LNCaP clone FGC (cell line): ENCODE measurements around the gene LHX3.

Experiments used
- DNase-seq: peaks from one replicate; pipeline ENCODE4 v3.0.0-alpha.2; 2011; ENCODE audit warnings: low read depth
- H3K4me3 ChIP-seq: 2 replicates; pipeline ENCODE4 v1.5.1; 2011; ENCODE audit warnings: mild to moderate bottlenecking, low read depth, low read length, control low read depth
- TF ChIP-seq, protein P1 (sequence below): IDR thresholded peaks from 2 replicates; pipeline ENCODE4 v1.5.1; 2012; ENCODE audit warnings: mild to moderate bottlenecking; ENCODE audit not compliant: control insufficient read depth, insufficient read depth; ENCODE audit errors: extremely low read depth

The LHX3 gene

DNA sequence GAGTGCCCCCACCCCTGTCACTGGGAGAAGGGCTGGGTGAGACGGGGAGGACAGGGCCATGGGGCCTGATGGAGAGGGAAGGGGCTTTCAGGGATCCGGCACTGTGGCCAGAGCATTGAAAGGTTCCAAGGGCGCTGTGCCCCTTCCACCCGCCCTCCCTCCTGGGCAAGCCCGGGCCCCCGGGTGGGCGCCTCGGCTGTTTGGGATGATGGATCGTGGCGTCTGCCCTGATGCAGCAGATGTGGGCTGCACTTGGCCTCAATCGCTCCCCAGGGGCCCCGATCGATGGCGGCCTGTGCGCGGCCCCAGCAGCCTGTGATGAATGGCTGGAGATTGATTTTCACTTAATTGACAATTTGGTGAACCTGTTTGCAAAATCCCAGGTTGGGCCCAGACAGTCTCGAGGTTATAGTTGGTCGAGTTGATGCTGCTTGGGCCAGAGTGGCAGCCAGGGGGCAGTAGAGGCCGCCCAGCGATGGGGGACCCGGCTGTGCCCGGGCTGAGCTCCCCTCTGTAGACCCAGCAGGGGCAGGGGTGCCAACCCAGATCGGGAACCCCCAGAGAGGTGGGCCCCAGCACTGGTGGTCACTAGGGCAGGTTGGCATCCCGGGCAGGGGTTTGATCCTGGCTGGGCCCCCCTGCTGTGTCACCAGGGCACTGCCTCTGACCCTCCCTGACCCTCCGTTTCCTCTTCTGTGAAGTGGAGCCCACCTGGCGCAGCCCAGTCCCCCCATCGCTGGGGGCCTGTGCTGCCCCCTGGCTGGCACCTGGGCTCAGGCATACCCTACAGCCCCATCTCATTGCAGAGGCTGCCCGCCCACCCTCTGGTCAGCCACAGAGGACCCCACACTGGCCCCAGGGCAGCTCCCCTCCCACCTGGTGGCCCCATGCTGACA lies 34.7 kb downstream of the LHX3 start:
- H3K4me3 ChIP-seq, result no peak overlapping the region
- TF ChIP-seq, protein P1, sequence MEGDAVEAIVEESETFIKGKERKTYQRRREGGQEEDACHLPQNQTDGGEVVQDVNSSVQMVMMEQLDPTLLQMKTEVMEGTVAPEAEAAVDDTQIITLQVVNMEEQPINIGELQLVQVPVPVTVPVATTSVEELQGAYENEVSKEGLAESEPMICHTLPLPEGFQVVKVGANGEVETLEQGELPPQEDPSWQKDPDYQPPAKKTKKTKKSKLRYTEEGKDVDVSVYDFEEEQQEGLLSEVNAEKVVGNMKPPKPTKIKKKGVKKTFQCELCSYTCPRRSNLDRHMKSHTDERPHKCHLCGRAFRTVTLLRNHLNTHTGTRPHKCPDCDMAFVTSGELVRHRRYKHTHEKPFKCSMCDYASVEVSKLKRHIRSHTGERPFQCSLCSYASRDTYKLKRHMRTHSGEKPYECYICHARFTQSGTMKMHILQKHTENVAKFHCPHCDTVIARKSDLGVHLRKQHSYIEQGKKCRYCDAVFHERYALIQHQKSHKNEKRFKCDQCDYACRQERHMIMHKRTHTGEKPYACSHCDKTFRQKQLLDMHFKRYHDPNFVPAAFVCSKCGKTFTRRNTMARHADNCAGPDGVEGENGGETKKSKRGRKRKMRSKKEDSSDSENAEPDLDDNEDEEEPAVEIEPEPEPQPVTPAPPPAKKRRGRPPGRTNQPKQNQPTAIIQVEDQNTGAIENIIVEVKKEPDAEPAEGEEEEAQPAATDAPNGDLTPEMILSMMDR, result peak; percentile 74
- DNase-seq, result no peak

DNA sequence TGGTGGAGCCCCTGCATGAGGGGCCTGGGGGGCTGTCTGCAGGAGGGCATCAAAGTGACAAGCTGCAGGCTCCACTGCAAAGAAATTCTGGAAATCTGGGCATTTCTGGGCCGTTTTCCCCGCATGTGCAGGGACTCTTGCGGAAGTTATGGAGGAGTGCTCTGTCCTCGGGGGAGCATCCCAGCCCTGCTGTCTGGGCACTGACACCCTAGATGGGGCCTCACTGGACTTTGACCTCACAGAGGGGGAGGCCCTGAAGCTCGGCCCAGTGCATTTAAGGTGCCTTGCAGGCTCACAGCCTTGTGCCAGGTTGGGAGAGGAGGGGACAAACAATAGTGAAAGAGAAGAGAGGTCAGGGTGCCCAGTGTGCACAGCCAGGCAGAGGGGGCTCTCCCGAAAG lies 35.4 kb downstream of the LHX3 start:
- no peak for DNase-seq
- TF ChIP-seq, protein P1, result no peak

DNA sequence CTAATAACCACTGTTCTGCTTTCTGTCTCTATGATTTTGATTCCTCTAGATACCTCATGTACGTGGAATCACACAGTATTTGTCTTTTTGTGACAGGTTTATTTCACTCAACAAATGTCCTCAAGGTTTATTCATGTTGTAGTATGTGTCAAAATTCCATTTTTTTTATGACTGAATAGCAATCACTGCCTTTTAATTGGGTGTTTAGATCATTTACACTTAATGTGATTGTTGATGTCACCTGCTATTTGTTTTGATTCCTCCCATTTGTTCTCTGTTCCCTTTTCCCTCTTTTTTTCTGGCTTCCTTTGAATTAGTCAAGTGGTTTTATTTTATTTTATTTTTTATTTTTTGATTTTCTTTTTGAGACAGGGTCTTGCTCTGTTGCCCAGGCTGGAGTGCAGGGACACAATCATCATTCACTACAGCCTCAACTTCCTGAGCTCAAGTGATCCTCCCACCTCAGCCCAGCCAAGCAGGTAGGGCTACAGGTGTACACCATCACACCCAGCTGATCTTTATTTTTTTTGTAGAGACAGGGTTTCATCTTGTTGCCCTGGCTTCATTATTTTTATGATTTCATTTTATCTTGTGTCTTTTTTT lies 41.6 kb downstream of the LHX3 start:
- TF ChIP-seq, protein P1, result no peak
- H3K4me3 ChIP-seq, result no peak overlapping the region
- DNase-seq, result no peak

More for the DNA sequence above, 35.4 kb downstream of the LHX3 start:
- no peak overlapping the region for H3K4me3 ChIP-seq

DNA sequence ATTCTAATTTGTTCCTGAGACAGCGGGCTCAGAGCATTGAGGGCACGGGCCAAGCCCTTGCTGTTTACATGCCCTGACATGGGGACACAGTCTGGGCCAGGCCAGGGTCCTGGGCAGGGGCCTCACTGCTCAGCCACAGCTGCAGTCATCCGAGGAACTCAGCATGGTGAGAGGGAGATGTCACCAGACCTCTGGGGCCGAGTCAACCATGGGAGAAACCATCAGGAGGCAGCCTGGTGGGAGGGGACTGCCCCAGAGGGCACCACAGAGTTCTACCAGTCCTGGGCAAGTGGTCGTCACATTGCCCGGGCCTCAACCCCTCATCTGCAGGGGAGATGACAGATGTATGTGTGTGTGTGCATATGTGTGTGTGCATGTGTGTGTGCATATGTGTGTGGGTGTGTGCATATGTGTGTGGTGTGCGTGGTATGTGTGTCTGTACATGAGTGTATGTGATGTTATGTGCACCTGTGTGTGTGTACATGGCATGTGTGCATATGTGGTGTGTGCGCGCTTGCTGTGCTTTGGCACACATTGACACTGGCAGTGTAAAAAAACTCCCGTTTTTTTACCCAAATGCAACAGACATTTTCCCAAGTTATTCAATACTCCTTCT lies 43.8 kb downstream of the LHX3 start:
- no peak overlapping the region for H3K4me3 ChIP-seq
- no peak for DNase-seq
- TF ChIP-seq, protein P1, result no peak

DNA sequence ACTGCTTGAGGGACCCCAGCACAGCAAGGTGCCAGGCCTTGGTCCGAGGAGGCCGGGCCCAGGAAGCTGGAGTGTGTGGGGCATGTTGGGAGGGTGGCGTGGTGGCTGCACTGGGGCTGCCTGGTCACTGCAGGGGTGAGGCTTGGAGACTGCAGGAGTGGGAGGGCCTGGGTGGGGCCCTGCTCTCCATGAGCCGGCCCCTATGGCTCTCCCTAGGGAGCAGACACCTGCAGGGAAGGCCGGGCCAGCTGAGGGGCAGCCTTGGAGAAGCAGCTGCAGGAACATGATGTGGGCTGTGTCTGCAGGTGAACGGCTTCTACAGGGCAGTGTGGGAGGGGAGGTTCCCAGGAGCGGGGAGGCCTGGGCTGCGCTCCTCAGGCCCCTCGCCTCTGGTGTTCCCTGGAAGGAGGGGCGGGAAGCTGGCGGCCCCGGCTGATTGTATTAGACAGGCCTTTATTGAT lies 44.5 kb downstream of the LHX3 start:
- no peak overlapping the region for H3K4me3 ChIP-seq
- TF ChIP-seq, protein P1, result no peak
- DNase-seq, result no peak

DNA sequence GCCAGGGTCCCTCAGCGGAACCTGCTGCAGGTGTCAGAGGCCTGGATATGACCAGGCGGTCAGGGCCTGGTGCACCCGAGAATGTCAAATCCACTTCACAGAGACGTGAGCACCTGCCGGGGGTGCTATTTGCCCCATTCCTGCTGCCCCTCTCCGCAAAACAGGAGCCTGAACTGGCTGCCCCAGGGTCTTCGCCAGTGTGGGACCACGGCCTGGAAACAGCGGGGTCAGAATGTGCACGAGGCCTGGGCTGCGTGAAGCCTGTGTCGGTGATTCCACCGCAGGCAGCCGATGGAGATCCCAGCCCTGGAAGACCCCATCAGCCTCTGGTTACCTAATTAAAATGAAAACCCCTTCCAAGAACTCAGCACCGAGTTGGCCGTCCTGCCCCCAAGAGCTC lies 45.1 kb downstream of the LHX3 start:
- no peak overlapping the region for H3K4me3 ChIP-seq
- TF ChIP-seq, protein P1, result no peak
- no peak for DNase-seq
